ENCODE results near the gene ZIC2. TPM values are rescaled to one million over a fixed set of nuclear protein-coding genes. Genes with fewer than 3 reads are reported as not detected.

Gene ZIC2
- total RNA-seq, 3 donors from 2014 or later, result 0.13 to 0.21 TPM; not detected in 1

DNA sequence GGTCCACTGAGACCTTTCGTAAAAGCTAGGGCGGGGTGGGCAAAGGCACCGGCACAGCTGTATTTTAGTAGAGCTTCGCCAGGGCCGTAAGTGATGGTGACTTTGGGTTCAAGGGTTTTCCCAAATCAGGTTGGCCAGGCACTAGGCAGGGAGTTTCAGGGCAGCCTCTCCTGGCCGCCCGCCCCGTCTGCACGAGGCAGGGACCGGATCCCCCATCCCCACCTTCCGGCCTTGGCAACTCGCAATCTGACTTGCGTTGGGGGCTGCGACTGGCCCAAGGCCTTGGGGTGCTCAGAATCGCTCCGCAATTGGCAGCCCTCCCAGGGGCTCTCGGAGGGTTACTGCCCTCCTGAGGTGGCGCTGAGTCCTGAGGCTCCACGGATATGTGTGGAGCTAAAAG is 6.0 kb upstream of the ZIC2 start:
- Mint-ChIP-seq H3K4me3 (no peak overlapping the region), H3K36me3 (ENCODE audit: insufficient read depth) (no peaks in the 10 kb centered on the region), H3K9me3 (peaks cover 16% of the 10 kb centered on the region), H3K4me1 (ENCODE audit: low read depth) (peaks cover 7% of the 10 kb centered on the region), H3K27me3 (ENCODE audit: low read depth) (peaks cover 76% of the 10 kb centered on the region)
- ATAC-seq, result no peak
- no peak for DNase-seq

DNA sequence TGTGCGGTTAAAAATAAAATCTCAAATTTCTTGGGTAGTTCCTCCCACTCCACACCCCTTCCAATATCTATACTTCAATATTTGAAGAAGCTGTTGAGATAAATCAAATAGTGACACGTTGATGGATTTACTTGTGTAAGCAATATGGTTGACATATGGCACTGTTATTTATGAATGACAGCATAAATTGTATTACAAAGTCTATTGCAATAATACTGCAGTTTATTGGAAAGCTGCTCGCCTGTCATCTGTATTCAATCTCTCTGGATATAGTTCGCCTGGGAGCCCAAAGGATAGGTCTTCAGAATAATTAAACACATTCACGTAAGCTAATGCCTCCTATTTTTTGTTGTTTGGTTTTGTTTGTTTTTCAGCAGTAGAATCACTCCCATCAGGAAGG is 5.0 kb upstream of the ZIC2 start:
- Mint-ChIP-seq H3K27me3 (ENCODE audit: low read depth) (peaks cover 75% of the 10 kb centered on the region), H3K36me3 (ENCODE audit: insufficient read depth) (no peaks in the 10 kb centered on the region), H3K4me3 (no peak overlapping the region), H3K4me1 (ENCODE audit: low read depth) (peaks cover 6% of the 10 kb centered on the region), H3K9me3 (peaks cover 16% of the 10 kb centered on the region)
- DNase-seq (no peak), ATAC-seq (no peak)

DNA sequence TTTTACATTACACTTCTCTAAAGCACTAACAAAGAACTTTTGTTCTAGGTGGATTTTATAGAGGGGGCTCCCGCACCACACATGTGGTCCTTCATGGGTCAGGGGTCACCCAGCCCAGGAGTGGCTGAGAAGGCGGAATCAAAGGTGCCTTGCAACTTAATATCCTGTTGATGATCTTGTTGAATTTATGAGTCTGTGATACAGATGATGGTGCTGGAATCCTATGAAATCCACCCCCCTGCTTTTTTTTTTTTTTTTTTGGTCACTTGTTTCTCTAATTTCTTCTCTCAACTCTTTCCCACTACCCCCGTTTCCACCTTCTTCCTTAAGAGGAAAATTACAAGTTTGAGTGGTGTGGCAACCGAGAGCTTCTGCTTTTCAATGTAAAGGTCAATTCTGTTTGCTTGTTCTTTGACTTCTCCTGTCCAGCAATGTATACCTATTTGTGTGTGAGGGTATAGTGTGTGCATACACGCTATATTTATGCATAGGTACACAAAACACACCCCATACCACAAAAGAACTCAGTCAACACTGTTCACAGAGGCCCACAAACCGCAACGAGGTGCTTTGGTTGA is 4.2 kb upstream of the ZIC2 start:
- peaks cover 5% of the 10 kb centered on the region for H3K4me1 Mint-ChIP-seq (ENCODE audit: low read depth)
- no peaks in the 10 kb centered on the region for H3K36me3 Mint-ChIP-seq (ENCODE audit: insufficient read depth)
- ATAC-seq, result no peak

GRCh38 chr13:99977912-99978798 is 3.4 kb upstream of the ZIC2 start:
- Mint-ChIP-seq H3K4me1 (ENCODE audit: low read depth) (peaks cover 12% of the 10 kb centered on the region), H3K9me3 (peaks cover 8% of the 10 kb centered on the region), H3K4me3 (no peak overlapping the region), H3K27me3 (ENCODE audit: low read depth) (peaks cover 70% of the 10 kb centered on the region), H3K36me3 (ENCODE audit: insufficient read depth) (no peaks in the 10 kb centered on the region)
- ATAC-seq, result no peak
- DNase-seq, result no peak

More for the DNA sequence above, 4.2 kb upstream of the ZIC2 start:
- DNase-seq, result no peak
- H3K4me3 Mint-ChIP-seq, result no peak overlapping the region
- H3K9me3 Mint-ChIP-seq, result peaks cover 12% of the 10 kb centered on the region
- H3K27me3 Mint-ChIP-seq (ENCODE audit: low read depth), result peaks cover 70% of the 10 kb centered on the region

- Mint-ChIP-seq H3K27me3 (ENCODE audit: low read depth) (peaks cover 70% of the 10 kb centered on the region), H3K36me3 (ENCODE audit: insufficient read depth) (no peaks in the 10 kb centered on the region), H3K4me3 (no peak overlapping the region), H3K9me3 (peaks cover 3% of the 10 kb centered on the region), H3K4me1 (ENCODE audit: low read depth) (peaks cover 12% of the 10 kb centered on the region)
- DNase-seq (no peak), ATAC-seq (no peak)
Observed at GRCh38 chr13:99978799-99979452, 2.7 kb upstream of the ZIC2 start.

DNA sequence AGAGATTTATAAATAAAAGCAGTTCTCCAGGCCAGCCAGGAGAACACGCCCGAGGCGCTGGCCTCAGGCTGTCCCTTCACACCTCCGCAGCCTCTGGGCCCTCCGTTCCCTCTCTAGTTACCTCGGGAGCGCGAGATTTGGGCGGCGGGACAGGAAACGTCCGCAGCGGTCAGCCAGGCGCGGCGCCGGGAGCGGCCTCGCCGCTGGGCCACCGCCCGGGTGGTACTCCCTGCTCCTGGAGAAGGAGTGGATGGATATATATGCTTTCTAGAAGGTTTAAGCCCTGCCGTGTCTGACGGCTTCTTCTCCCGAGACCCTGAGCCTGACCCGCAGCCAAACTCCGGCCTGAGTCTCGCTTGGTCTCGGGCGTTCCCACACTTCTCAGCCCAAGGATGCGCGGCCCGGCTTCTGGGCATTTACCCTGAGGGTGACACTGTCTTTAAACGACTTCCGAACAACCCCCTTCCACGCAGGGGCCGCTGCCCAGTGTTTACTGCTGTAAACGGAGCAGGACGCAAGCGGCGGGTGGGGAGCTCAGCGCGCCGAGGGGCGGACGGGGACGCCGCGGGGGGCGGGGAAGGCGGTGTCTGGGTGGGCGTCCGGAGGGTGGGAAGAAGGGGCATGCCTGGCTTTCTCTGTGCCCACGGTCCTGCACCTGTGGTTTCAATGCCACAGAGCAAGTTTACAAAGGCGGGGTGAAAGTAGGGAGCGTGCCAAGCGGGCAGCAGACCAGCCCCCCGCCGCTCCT is 2.0 kb upstream of the ZIC2 start:
- no peak for ATAC-seq
- peaks cover 15% of the 10 kb centered on the region for H3K4me1 Mint-ChIP-seq (ENCODE audit: low read depth)
- no peak overlapping the region for H3K4me3 Mint-ChIP-seq
- H3K27me3 Mint-ChIP-seq (ENCODE audit: low read depth), result peaks cover 70% of the 10 kb centered on the region
- H3K9me3 Mint-ChIP-seq, result peaks cover 3% of the 10 kb centered on the region
- no peaks in the 10 kb centered on the region for H3K36me3 Mint-ChIP-seq (ENCODE audit: insufficient read depth)
- DNase-seq, result no peak

DNA sequence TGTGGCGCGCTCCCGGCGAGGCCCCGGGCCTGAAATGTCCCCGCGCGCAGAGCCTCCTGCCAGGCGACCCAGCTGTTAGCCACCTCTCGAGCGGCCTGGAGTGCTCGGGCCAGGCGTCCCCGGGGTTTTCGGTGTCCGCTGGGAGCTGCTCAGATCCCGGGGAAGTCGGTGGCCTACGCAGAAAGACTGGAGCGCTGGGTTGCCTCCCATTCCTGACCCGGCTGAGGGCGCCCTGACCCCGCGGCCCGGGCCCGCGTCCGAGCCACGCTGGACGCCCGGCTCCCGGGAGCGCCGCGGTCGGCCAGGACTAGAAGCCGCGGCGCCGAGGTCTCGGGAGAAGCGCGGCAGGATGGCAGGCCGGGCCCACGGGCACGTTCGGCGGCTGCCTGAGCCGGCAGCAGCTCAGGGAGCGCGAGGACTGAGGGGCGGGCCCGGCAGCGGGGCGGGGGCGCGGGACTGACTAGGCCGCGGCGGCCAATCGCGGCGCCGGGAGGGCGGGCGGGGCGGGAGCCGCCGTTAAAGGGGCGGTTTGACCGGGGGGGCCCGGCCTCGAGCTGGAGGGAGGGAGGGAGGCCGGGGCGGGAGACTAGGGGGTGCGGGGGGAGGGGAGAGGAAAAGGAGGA is 1.3 kb upstream of the ZIC2 start:
- Mint-ChIP-seq H3K36me3 (ENCODE audit: insufficient read depth) (no peaks in the 10 kb centered on the region), H3K27me3 (ENCODE audit: low read depth) (peaks cover 65% of the 10 kb centered on the region), H3K9me3 (peaks cover 3% of the 10 kb centered on the region), H3K4me3 (no peak overlapping the region), H3K4me1 (ENCODE audit: low read depth) (peaks cover 17% of the 10 kb centered on the region)
- ATAC-seq (peak; percentile 82 to 88), DNase-seq (peak; percentile 55)

DNA sequence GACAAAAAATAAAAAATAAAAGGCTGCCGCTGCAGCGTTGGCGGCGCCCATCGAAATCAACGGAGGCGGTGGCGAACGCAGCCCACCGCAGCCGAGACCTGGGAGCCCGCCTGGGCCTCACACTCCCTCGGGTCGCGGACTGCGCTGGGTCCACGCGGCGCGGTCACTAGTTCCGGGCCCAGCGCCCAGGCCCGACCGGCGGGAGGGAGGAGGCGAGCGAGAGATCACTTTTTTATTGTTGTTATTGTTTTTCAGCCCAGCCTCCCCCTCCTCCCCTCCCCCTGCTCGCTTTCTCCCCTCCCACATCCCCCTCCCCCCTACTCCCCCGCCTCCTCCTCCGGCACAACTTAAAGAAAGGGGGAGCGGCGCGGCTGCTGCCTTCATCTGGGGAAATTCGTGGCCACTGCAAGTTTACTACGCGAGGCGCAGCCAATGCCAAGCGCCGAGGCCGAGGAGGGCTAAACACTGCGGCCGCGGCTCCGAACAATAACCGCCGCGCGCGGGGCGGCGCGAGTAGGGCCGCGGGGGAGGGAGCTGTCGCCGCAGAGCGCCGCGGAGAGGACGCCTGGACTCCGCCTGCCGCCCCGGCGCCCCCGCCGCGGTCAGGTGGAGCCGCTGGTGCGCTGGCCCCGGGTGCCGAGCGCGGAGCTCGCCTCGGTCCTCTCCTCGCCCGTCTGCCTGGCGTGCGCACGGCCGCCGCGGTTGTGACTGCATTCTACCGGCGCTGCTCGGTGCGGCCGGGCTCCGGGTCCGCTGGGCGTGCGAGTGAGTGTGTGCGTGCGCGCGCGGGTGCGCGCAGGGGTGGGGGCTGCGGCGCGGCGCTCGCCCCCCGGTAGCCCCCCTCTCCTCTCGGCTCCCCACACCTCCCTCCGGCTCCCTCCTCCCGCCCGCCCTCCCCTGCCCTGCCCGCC is 505 bp upstream of the ZIC2 start:
- ATAC-seq (peak in 1 of 2 donors; percentile 22), DNase-seq (no peak)

GRCh38 chr13:99982036-99982730 is 599 bp downstream of the ZIC2 start:
- H3K4me3 Mint-ChIP-seq, result no peak overlapping the region
- no peaks in the 10 kb centered on the region for H3K9me3 Mint-ChIP-seq
- H3K27me3 Mint-ChIP-seq (ENCODE audit: low read depth), result peaks cover 62% of the 10 kb centered on the region
- DNase-seq (no peak), ATAC-seq (peak; percentile 14 to 20)
- peaks cover 22% of the 10 kb centered on the region for H3K4me1 Mint-ChIP-seq (ENCODE audit: low read depth)
- H3K36me3 Mint-ChIP-seq (ENCODE audit: insufficient read depth), result no peaks in the 10 kb centered on the region

More for the DNA sequence above, 505 bp upstream of the ZIC2 start:
- H3K27me3 Mint-ChIP-seq (ENCODE audit: low read depth), result peaks cover 62% of the 10 kb centered on the region
- H3K9me3 Mint-ChIP-seq, result peaks cover 3% of the 10 kb centered on the region
- peak overlapping the region; percentile 31 for H3K4me3 Mint-ChIP-seq
- H3K36me3 Mint-ChIP-seq (ENCODE audit: insufficient read depth), result no peaks in the 10 kb centered on the region
- H3K4me1 Mint-ChIP-seq (ENCODE audit: low read depth), result peaks cover 20% of the 10 kb centered on the region

- ATAC-seq (no peak), DNase-seq (no peak)
- no peaks in the 10 kb centered on the region for H3K9me3 Mint-ChIP-seq
- H3K4me1 Mint-ChIP-seq (ENCODE audit: low read depth), result peaks cover 22% of the 10 kb centered on the region
- H3K36me3 Mint-ChIP-seq (ENCODE audit: insufficient read depth), result no peaks in the 10 kb centered on the region
- no peak overlapping the region for H3K4me3 Mint-ChIP-seq
- peaks cover 62% of the 10 kb centered on the region for H3K27me3 Mint-ChIP-seq (ENCODE audit: low read depth)
Observed at GRCh38 chr13:99982731-99983498, 1.3 kb downstream of the ZIC2 start.

DNA sequence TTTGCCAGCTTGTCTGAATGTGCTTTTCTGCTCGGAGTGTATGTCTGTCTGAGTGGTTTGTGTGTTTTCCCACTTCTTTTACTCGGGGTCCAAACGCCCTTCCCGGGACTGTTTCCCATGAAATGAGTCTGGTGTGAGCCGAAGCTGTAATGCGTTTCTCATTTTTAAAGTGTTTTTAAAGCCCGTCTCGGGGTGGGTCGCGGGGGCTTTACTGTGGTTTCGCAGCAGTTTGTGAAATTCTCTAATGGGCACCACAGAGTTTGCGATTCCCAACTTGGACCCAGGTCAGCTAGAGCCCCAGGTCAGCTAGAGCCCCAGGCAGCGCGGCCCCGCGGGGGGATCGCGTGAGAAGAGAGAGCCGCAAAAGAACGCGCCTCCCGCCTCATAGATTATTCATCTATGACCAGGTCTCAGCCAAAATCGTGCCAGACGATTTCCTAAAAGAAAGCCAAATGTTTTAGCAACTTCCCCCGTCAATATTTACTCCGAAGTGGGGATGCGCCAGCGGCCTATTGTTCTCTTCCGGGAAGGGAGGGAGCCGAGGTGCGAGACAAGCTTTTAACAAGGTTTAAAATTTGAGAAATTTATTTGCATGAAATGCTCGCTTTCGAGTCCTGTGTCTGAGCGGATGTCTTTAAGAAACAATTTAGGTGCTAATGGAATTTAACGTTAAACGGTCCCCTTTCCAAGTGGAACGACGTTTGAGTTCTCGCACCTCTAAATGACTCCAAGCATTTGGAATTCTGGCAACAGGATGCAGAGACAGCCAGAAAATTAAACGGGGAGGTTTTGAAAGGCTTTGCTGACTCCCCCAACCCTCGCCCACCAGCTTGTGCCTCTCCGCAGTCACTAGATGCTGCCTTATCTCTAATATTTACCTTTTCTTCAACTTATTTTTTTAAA is 2.2 kb downstream of the ZIC2 start:
- no peaks in the 10 kb centered on the region for H3K36me3 Mint-ChIP-seq (ENCODE audit: insufficient read depth)
- H3K4me1 Mint-ChIP-seq (ENCODE audit: low read depth), result peaks cover 19% of the 10 kb centered on the region
- peaks cover 62% of the 10 kb centered on the region for H3K27me3 Mint-ChIP-seq (ENCODE audit: low read depth)
- DNase-seq (no peak), ATAC-seq (no peak)
- no peaks in the 10 kb centered on the region for H3K9me3 Mint-ChIP-seq
- no peak overlapping the region for H3K4me3 Mint-ChIP-seq

All from activated T-cell treated with anti-CD3 and anti-CD28 coated beads, Interleukin-2, amount 50 U/mL, for 4 hours (primary cell).